Endothelial cell of umbilical vein (primary cell): ENCODE measurements around the gene GJB1.

Experiments
- EZH2 ChIP-seq: IDR thresholded peaks from 2 replicates; pipeline ENCODE4 v1.6.1; 2012; ENCODE audit warnings: borderline replicate concordance, low read depth, mild to moderate bottlenecking, moderate library complexity, low read length, inconsistent platforms; ENCODE audit not compliant: severe bottlenecking
- MYC ChIP-seq: IDR thresholded peaks from one replicate; pipeline ENCODE4 v1.6.1; 2011; ENCODE audit warnings: mild to moderate bottlenecking, low read depth, low read length
- POLR2A ChIP-seq: IDR thresholded peaks from 2 replicates; pipeline ENCODE4 v1.6.1; 2012; ENCODE audit warnings: low read depth, mild to moderate bottlenecking, control low read depth, low read length
- POLR2AphosphoS5 ChIP-seq: IDR thresholded peaks from 2 replicates; pipeline ENCODE4 v1.6.1; 2012; ENCODE audit warnings: low read depth, mild to moderate bottlenecking, control low read depth, low read length, moderate library complexity; ENCODE audit not compliant: insufficient read depth
- TF ChIP-seq, protein P1 (sequence below), 2 donors: IDR thresholded peaks; 1 replicate in 1 of 2; 2 replicates in 1 of 2; pipeline ENCODE4 v1.5.1; 2011; ENCODE audit warnings: low read length in 2 of 2, mild to moderate bottlenecking in 2 of 2, moderate library complexity in 2 of 2, control low read depth in 1 of 2, inconsistent platforms in 1 of 2, low read depth in 1 of 2; ENCODE audit not compliant: insufficient read depth in 1 of 2; ENCODE audit errors: extremely low read depth in 1 of 2

DNA sequence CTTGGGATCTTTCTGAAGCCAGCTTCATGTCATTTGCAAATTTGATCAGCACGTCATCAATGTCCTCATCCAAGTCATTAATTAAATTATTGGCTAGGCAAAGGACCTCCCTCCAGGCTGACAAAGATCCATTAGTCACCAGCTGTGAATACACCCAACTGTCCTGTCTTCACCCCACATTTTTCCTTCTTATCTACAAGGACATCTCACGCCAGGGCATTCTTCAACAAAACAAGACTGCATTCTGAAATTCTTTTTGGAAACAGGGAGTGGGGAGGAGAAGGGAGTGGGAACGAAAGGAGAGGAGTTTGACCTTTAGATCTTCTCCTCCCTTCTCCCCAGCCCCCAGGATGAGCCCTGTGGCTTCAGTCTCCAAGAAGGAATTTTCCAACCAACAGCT, 45.7 kb upstream of the GJB1 start:
- no peak for TF ChIP-seq POLR2AphosphoS5
- TF ChIP-seq, protein P1, sequence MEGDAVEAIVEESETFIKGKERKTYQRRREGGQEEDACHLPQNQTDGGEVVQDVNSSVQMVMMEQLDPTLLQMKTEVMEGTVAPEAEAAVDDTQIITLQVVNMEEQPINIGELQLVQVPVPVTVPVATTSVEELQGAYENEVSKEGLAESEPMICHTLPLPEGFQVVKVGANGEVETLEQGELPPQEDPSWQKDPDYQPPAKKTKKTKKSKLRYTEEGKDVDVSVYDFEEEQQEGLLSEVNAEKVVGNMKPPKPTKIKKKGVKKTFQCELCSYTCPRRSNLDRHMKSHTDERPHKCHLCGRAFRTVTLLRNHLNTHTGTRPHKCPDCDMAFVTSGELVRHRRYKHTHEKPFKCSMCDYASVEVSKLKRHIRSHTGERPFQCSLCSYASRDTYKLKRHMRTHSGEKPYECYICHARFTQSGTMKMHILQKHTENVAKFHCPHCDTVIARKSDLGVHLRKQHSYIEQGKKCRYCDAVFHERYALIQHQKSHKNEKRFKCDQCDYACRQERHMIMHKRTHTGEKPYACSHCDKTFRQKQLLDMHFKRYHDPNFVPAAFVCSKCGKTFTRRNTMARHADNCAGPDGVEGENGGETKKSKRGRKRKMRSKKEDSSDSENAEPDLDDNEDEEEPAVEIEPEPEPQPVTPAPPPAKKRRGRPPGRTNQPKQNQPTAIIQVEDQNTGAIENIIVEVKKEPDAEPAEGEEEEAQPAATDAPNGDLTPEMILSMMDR (IDR thresholded peaks at IDR 0.05; ENCODE audit: extremely low read depth in 1 of 2, insufficient read depth in 1 of 2, low read depth in 1 of 2, low read length in 2 of 2): no peak
- TF ChIP-seq POLR2A: no peak
- no peak for TF ChIP-seq MYC
- no peak for TF ChIP-seq EZH2
